PC-3 (cell line): ENCODE results near the gene METTL16. TPM values are rescaled to one million over a fixed set of nuclear protein-coding genes. Genes with fewer than 3 reads are reported as not detected.

Experiments
- ATAC-seq: fragments of 200-7000 bp; cut with Tn5 transposase; 2 replicates; pipeline ENCODE4 v1.9.1; 2020; ENCODE audit warnings: mild to moderate bottlenecking, moderate library complexity
- BruUV-seq: library from RNA; stranded (reverse); fragments of 400-500 nt; replicated peaks from 2 replicates; lab custom pipeline; 2021; lab: Mats Ljungman, UMichigan
- CTCF ChIA-PET: fragments of 300-600 bp; sonication (Branson Sonifier 250); formaldehyde crosslinking; loops from one replicate; lab custom pipeline; 2022; ENCODE audit warnings: antibody characterized with exemption; lab: Charles Lee
- POLR2A ChIA-PET: fragments of 300-600 bp; sonication (Branson Sonifier 250); formaldehyde crosslinking; loops from one replicate; lab custom pipeline; 2022; ENCODE audit warnings: antibody characterized with exemption; ENCODE audit not compliant: unreplicated experiment; lab: Charles Lee
- DNase-seq: peaks from one replicate; pipeline ENCODE4 v3.0.0-alpha.2; 2015
- H2AFZ ChIP-seq: fragments of 300-600 bp; sonication (generic); 2 replicates; pipeline ENCODE4 v1.6.0; 2016; ENCODE audit warnings: antibody characterized with exemption, low read length
- H3F3A ChIP-seq: fragments of 300-600 bp; sonication (generic); one replicate; pipeline ENCODE4 v1.6.0; 2017; ENCODE audit warnings: antibody characterized with exemption, low read length, control low read depth, mild to moderate bottlenecking; ENCODE audit not compliant: unreplicated experiment
- H3K27ac ChIP-seq: fragments of 300-600 bp; sonication (generic); 2 replicates; pipeline ENCODE4 v1.5.1; 2016; ENCODE audit warnings: mild to moderate bottlenecking, low read length
- H3K27me3 ChIP-seq: fragments of 300-600 bp; sonication (generic); 2 replicates; pipeline ENCODE4 v1.6.1; 2016; ENCODE audit warnings: low read length, mixed read lengths
- H3K36me3 ChIP-seq: fragments of 300-600 bp; sonication (generic); 2 replicates; pipeline ENCODE4 v1.6.1; 2016; ENCODE audit warnings: low read depth, mixed run types, low read length, mixed read lengths
- H3K4me1 ChIP-seq: fragments of 300-600 bp; sonication (generic); 2 replicates; pipeline ENCODE4 v1.5.1; 2016; ENCODE audit warnings: low read length; ENCODE audit not compliant: insufficient read depth
- H3K4me2 ChIP-seq: fragments of 300-600 bp; sonication (generic); 2 replicates; pipeline ENCODE4 v1.6.0; 2016; ENCODE audit warnings: low read length
- H3K4me3 ChIP-seq: fragments of 300-600 bp; sonication (generic); 2 replicates; pipeline ENCODE4 v1.5.1; 2016; ENCODE audit warnings: mild to moderate bottlenecking, low read length, mixed read lengths
- H3K79me2 ChIP-seq: fragments of 300-600 bp; sonication (generic); 2 replicates; pipeline ENCODE4 v1.6.1; 2017; ENCODE audit warnings: low read length, mixed read lengths
- H3K9ac ChIP-seq: fragments of 300-600 bp; sonication (generic); 2 replicates; pipeline ENCODE4 v1.6.0; 2016; ENCODE audit warnings: mild to moderate bottlenecking, low read length
- H3K9me2 ChIP-seq: fragments of 300-600 bp; sonication (generic); replicated peaks from 2 replicates; pipeline ENCODE4 v1.6.1; 2016; ENCODE audit warnings: mixed run types, low read length, mixed read lengths
- H3K9me3 ChIP-seq: fragments of 300-600 bp; sonication (generic); 2 replicates; pipeline ENCODE4 v1.6.1; 2016; ENCODE audit warnings: low read length, mixed read lengths
- H4K20me1 ChIP-seq: fragments of 300-600 bp; sonication (generic); 2 replicates; pipeline ENCODE4 v1.6.1; 2016; ENCODE audit warnings: low read length, mixed read lengths
- EZH2 ChIP-seq: fragments of 300-600 bp; sonication (generic); IDR thresholded peaks from one replicate; pipeline ENCODE4 v1.6.1; 2017; ENCODE audit warnings: antibody characterized with exemption, mild to moderate bottlenecking, low read length; ENCODE audit not compliant: unreplicated experiment
- EZH2phosphoT487 ChIP-seq: fragments of 300-600 bp; sonication (generic); IDR thresholded peaks from 2 replicates; pipeline ENCODE4 v1.6.1; 2018; ENCODE audit warnings: mild to moderate bottlenecking, antibody characterized with exemption, low read length, borderline replicate concordance
- intact Hi-C: fragments of 100-400 bp; cut with micrococcal nuclease; formaldehyde crosslinking; loops from 2 replicates; pipeline ENCODE4 v1.9.0; 2023
- total RNA-seq: library from RNA; depleted of rRNA; stranded (reverse); fragments of >200 nt; gene quantifications from 2 replicates; pipeline ENCODE4 v1.2.3, GENCODE V29; 2014
- TF ChIP-seq, protein P1 (sequence below): fragments of 300-600 bp; sonication (generic); conservative IDR thresholded peaks from 2 replicates; pipeline ENCODE4 v1.5.1; 2017; ENCODE audit warnings: antibody characterized with exemption, low read depth, mild to moderate bottlenecking, low read length

Gene METTL16
- total RNA-seq, 1 experiment from 2014 or later: 20.8 TPM

DNA sequence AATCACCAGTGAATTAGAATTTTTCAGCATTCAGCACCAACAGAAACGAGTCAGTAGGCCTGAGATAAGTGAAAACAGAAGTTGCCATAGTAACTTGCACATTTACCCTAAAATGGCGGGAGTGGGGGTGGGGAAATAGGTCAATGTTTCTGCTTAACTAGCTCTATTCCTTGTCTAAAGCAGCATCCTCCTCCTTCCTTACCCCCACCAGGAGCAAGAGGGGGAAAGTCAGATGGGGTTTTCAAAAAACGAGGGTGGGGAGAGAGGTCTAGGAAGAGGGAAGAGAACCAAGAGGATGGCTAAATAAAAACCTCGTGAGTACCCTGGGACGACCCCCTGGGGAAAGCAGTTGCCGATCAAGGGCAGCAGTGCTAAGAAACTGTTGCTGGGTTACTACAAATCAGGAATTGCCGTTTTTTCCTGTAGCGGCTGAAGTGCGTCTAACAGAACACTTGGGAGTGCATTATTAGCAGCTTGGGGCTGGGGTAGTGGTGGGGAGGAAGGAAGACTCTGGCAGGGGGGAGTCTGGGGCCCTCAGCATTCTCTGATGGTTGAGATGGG lies 76.4 kb downstream of the METTL16 start:
- H3K9me2 ChIP-seq: no peaks in the 10 kb centered on the region
- H3K9ac ChIP-seq: no peak overlapping the region
- ChIA-PET CTCF (no interaction called here), POLR2A (no interaction called here)
- no peak overlapping the region for H3K27ac ChIP-seq
- intact Hi-C loops: no loop called here
- H3K4me2 ChIP-seq: no peak overlapping the region
- ATAC-seq: no peak
- H3K27me3 ChIP-seq: no peaks in the 10 kb centered on the region
- no peaks in the 10 kb centered on the region for H4K20me1 ChIP-seq
- no peak overlapping the region for H2AFZ ChIP-seq
- no peaks in the 10 kb centered on the region for H3K79me2 ChIP-seq
- H3K4me3 ChIP-seq: no peak overlapping the region
- no peaks in the 10 kb centered on the region for H3K9me3 ChIP-seq
- DNase-seq: no peak
- BruUV-seq: no TSS peak
- H3F3A ChIP-seq: no peaks in the 10 kb centered on the region
- no peaks in the 10 kb centered on the region for H3K4me1 ChIP-seq
- TF ChIP-seq, protein P1, sequence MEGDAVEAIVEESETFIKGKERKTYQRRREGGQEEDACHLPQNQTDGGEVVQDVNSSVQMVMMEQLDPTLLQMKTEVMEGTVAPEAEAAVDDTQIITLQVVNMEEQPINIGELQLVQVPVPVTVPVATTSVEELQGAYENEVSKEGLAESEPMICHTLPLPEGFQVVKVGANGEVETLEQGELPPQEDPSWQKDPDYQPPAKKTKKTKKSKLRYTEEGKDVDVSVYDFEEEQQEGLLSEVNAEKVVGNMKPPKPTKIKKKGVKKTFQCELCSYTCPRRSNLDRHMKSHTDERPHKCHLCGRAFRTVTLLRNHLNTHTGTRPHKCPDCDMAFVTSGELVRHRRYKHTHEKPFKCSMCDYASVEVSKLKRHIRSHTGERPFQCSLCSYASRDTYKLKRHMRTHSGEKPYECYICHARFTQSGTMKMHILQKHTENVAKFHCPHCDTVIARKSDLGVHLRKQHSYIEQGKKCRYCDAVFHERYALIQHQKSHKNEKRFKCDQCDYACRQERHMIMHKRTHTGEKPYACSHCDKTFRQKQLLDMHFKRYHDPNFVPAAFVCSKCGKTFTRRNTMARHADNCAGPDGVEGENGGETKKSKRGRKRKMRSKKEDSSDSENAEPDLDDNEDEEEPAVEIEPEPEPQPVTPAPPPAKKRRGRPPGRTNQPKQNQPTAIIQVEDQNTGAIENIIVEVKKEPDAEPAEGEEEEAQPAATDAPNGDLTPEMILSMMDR: no peak
- TF ChIP-seq EZH2phosphoT487 (no peak), EZH2 (no peak)
- peaks cover 7% of the 10 kb centered on the region; the same call in 1 of the 2 replicates for H3K36me3 ChIP-seq

DNA sequence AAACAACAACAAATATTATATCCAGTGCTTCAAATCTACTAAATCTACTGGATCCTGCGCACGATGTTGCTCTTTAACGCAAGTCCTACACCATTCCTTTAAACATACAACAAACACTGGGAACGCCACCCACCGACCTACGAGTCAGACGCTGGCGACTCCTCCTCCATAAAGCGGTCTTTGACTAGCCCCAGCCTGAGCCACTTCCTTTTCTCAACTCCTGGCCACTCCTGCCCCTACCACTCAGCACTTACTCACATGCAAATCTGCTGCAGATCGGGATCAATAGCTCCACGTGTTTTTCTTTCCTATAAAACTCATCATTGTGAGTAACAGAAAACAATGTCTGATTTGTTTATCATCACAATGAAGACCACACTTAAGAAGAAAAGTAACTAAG lies 78.0 kb downstream of the METTL16 start:
- Histone ChIP-seq H3K27me3 (no peaks in the 10 kb centered on the region), H4K20me1 (no peaks in the 10 kb centered on the region), H3K4me3 (no peak overlapping the region), H3K4me2 (no peak overlapping the region), H3K79me2 (no peaks in the 10 kb centered on the region), H3K9me3 (no peaks in the 10 kb centered on the region), H3K9me2 (no peaks in the 10 kb centered on the region), H3K27ac (peak overlapping the region; percentile 12; the same call in 1 of the 2 replicates), H3K9ac (no peak overlapping the region), H3K36me3 (peaks cover 7% of the 10 kb centered on the region; the same call in 1 of the 2 replicates), H2AFZ (no peak overlapping the region), H3K4me1 (no peaks in the 10 kb centered on the region), H3F3A (no peaks in the 10 kb centered on the region)
- ATAC-seq (peak; percentile 80), DNase-seq (peak; percentile 36)
- TF ChIP-seq EZH2phosphoT487 (no peak), EZH2 (no peak)
- TF ChIP-seq, protein P1: no peak
- ChIA-PET POLR2A (interaction anchor here (0.6 kb wide), 1 partner anchor 160 kb away, joined by 8 read pairs; the partner anchor contains the start of gene PAFAH1B1), CTCF (no interaction called here)
- BruUV-seq: no TSS peak
- intact Hi-C loops: no loop called here

DNA sequence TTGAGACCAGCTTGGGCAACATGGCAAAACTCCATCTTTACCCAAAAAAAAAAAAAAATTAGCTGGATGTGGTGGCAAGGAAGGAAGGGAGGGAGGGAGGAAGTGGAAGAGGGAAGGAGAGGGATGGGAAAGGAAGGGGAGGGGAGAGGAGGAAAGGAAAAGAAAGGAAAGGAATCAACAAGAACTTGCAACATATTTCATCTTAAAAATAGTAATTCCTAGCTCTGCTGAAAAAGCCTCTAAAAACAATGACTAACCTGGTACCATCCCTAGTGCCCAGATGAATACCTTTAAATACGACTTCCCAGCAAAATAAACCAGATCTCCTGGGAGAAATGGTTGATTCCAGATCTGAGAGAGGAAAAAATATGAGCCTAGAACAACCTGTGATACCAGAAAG lies 83.8 kb downstream of the METTL16 start:
- Histone ChIP-seq H3K79me2 (no peaks in the 10 kb centered on the region), H3K27ac (no peak overlapping the region), H3K4me2 (no peak overlapping the region), H3K9me2 (no peaks in the 10 kb centered on the region), H3K4me1 (no peaks in the 10 kb centered on the region), H3K9ac (no peak overlapping the region), H4K20me1 (no peaks in the 10 kb centered on the region), H3F3A (no peaks in the 10 kb centered on the region), H3K27me3 (no peaks in the 10 kb centered on the region), H2AFZ (no peak overlapping the region), H3K9me3 (no peaks in the 10 kb centered on the region), H3K36me3 (no peaks in the 10 kb centered on the region; the same call in 1 of the 2 replicates), H3K4me3 (no peak overlapping the region)
- TF ChIP-seq EZH2phosphoT487 (no peak), EZH2 (no peak)
- TF ChIP-seq, protein P1: no peak
- ChIA-PET CTCF (no interaction called here), POLR2A (no interaction called here)
- BruUV-seq: no TSS peak
- intact Hi-C loops: no loop called here
- DNase-seq (no peak), ATAC-seq (no peak)
